Activated CD8-positive, alpha-beta T cell treated with anti-CD3 and anti-CD28 coated beads for 36 hours (primary cell): ENCODE results near the gene PDZK1IP1. TPM values are rescaled to one million over a fixed set of nuclear protein-coding genes. Genes with fewer than 3 reads are reported as not detected.

ENCODE experiments used
- ATAC-seq: fragments of 200-7000 bp; cut with Tn5 transposase; one replicate; pipeline ENCODE4 v1.10.0; 2021; ENCODE audit warnings: mild to moderate bottlenecking, moderate library complexity
- CTCF ChIA-PET: fragments of 350-600 bp; sonication (Branson Sonifier 250); formaldehyde crosslinking; loops from one replicate; lab custom pipeline; 2021; ENCODE audit warnings: antibody characterized with exemption; lab: Charles Lee
- POLR2A ChIA-PET: fragments of 350-600 bp; sonication (Branson Sonifier 250); formaldehyde crosslinking; loops from one replicate; lab custom pipeline; 2021; ENCODE audit warnings: antibody characterized with exemption; lab: Charles Lee
- DNase-seq: peaks from one replicate; pipeline ENCODE4 v3.0.0-alpha.2; 2020
- H3K27ac Mint-ChIP-seq: one replicate; pipeline ENCODE4 v1.8.0; 2021; ENCODE audit warnings: mild to moderate bottlenecking, mixed read lengths
- H3K27me3 Mint-ChIP-seq: one replicate; pipeline ENCODE4 v1.8.0; 2021; ENCODE audit warnings: mixed read lengths
- H3K36me3 Mint-ChIP-seq: one replicate; pipeline ENCODE4 v1.8.0; 2021; ENCODE audit warnings: low read depth, mixed read lengths
- H3K4me1 Mint-ChIP-seq: one replicate; pipeline ENCODE4 v1.8.0; 2021; ENCODE audit warnings: low read depth, mixed read lengths
- H3K4me3 Mint-ChIP-seq: one replicate; pipeline ENCODE4 v1.8.0; 2021; ENCODE audit warnings: mild to moderate bottlenecking, moderate library complexity, mixed read lengths
- H3K9me3 Mint-ChIP-seq: one replicate; pipeline ENCODE4 v1.8.0; 2021; ENCODE audit warnings: mixed read lengths
- intact Hi-C: fragments of 100-400 bp; cut with micrococcal nuclease; formaldehyde crosslinking; loops from one replicate; pipeline ENCODE4 v1.10.0; 2022
- total RNA-seq, 2 experiments: library from RNA; stranded (reverse); gene quantifications; one replicate each; pipeline ENCODE4 v1.2.3, GENCODE V29; 2021
- TF ChIP-seq, protein P1 (sequence below): fragments of 200-600 bp; IDR thresholded peaks from one replicate; pipeline ENCODE4 v1.8.0; 2022; ENCODE audit warnings: antibody characterized with exemption, mild to moderate bottlenecking

PDZK1IP1 gene
- total RNA-seq, 2 experiments from 2014 or later = not detected

GRCh38 chr1:47229886-47230691, 40.3 kb upstream of the PDZK1IP1 start:
- TF ChIP-seq, protein P1, sequence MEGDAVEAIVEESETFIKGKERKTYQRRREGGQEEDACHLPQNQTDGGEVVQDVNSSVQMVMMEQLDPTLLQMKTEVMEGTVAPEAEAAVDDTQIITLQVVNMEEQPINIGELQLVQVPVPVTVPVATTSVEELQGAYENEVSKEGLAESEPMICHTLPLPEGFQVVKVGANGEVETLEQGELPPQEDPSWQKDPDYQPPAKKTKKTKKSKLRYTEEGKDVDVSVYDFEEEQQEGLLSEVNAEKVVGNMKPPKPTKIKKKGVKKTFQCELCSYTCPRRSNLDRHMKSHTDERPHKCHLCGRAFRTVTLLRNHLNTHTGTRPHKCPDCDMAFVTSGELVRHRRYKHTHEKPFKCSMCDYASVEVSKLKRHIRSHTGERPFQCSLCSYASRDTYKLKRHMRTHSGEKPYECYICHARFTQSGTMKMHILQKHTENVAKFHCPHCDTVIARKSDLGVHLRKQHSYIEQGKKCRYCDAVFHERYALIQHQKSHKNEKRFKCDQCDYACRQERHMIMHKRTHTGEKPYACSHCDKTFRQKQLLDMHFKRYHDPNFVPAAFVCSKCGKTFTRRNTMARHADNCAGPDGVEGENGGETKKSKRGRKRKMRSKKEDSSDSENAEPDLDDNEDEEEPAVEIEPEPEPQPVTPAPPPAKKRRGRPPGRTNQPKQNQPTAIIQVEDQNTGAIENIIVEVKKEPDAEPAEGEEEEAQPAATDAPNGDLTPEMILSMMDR = no peak

DNA sequence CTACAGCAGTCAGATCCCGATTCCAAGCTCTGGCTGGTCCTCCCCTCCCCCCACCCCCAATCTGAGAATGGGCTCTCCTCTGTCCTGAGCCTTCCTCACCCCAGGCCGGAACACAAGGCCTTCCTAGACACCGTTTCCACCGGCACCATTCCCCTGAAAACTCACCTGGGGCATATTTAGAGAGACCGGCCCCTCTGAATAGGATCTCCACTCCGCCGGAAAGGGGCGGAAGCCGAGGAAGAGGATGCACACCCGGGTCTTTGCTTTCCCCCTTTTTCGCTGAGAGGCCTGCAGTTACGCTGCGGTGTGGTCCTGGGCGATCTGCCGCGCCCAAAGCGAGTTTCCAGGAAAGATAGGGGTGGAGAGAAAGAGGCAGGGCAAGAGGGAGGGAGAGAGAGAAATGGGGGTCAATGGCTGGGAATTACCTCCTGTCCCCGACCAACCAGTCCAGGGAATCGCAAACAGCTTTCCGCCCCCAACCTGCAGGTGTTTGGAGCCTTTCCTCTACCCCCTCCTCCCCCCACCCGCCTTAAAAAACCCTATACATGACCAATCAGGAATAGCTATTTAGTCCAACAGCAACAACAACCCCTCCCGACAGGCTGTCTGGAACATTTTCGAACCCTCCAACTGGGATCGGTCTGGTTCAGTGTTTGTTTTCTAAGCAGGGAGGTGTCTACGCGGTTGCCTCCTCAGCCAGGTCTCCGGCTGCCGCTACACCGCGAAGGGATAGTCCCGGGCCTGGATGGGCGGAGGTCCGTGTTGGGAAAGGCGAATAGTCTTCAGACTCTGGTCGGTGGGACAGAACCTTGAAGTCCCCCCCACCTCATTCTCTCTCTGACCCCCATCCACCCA, 39.4 kb upstream of the PDZK1IP1 start:
- DNase-seq (no peak), ATAC-seq (no peak)
- ChIA-PET POLR2A (no interaction called here), CTCF (interaction anchor here (1.7 kb wide), 1 partner anchor 50 kb away, joined by 5 read pairs; no protein-coding TSS in a partner anchor)
- no peak overlapping the region for H3K27ac Mint-ChIP-seq
- intact Hi-C loops = no loop called here
- no peak overlapping the region for H3K4me3 Mint-ChIP-seq
- TF ChIP-seq, protein P1 = no peak
- H3K36me3 Mint-ChIP-seq = no peaks in the 10 kb centered on the region
- peaks cover 24% of the 10 kb centered on the region for H3K4me1 Mint-ChIP-seq
- no peaks in the 10 kb centered on the region for H3K9me3 Mint-ChIP-seq
- H3K27me3 Mint-ChIP-seq = peaks cover 76% of the 10 kb centered on the region

More at GRCh38 chr1:47229886-47230691, 40.3 kb upstream of the PDZK1IP1 start:
- no peak overlapping the region for H3K27ac Mint-ChIP-seq
- no peak for ATAC-seq
- ChIA-PET CTCF (no interaction called here), POLR2A (no interaction called here)
- no peak for DNase-seq
- H3K4me1 Mint-ChIP-seq = peaks cover 24% of the 10 kb centered on the region
- intact Hi-C loops = no loop called here
- H3K9me3 Mint-ChIP-seq = no peaks in the 10 kb centered on the region
- no peaks in the 10 kb centered on the region for H3K36me3 Mint-ChIP-seq
- no peak overlapping the region for H3K4me3 Mint-ChIP-seq
- peaks cover 80% of the 10 kb centered on the region for H3K27me3 Mint-ChIP-seq

DNA sequence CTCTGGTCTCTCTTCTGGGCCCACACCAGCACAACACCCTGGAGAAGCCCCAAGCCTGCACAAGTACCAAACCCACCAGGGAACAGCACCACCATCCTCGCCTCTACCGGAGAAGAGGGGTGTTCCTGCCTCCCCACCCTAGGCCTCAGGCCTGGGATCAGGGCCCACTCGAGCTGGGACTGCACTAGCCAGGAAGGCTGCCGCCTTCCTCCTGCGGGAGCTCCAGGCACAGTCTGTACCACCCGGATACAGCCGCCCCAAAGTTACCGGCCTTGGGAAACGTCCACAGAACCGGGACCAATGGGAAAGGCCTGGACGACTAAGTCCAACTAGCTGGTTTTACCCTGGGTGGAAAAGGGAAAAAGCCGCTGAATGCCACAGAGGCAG, 38.8 kb upstream of the PDZK1IP1 start:
- ChIA-PET POLR2A (no interaction called here), CTCF (interaction anchor here (1.7 kb wide), 1 partner anchor 50 kb away, joined by 5 read pairs; no protein-coding TSS in a partner anchor)
- no peak overlapping the region for H3K4me3 Mint-ChIP-seq
- TF ChIP-seq, protein P1 = no peak
- no peak overlapping the region for H3K27ac Mint-ChIP-seq
- H3K9me3 Mint-ChIP-seq = no peaks in the 10 kb centered on the region
- DNase-seq = no peak
- intact Hi-C loops = no loop called here
- peaks cover 69% of the 10 kb centered on the region for H3K27me3 Mint-ChIP-seq
- H3K36me3 Mint-ChIP-seq = no peaks in the 10 kb centered on the region
- no peak for ATAC-seq
- H3K4me1 Mint-ChIP-seq = peaks cover 24% of the 10 kb centered on the region

- H3K4me1 Mint-ChIP-seq = peaks cover 24% of the 10 kb centered on the region
- H3K27ac Mint-ChIP-seq = no peak overlapping the region
- intact Hi-C loops = no loop called here
- DNase-seq (no peak), ATAC-seq (no peak)
- ChIA-PET POLR2A (interaction anchor here (1.0 kb wide), 1 partner anchor 210 kb away, joined by 3 read pairs; the partner anchor contains the start of gene FOXD2), CTCF (interaction anchor here (0.8 to 1.7 kb wide), 3 partner anchors 35 to 210 kb away, joined by 3 to 5 read pairs (median 3); partner anchors contain the start of gene FOXD2)
- H3K9me3 Mint-ChIP-seq = no peaks in the 10 kb centered on the region
- no peak overlapping the region for H3K4me3 Mint-ChIP-seq
- no peaks in the 10 kb centered on the region for H3K36me3 Mint-ChIP-seq
- peaks cover 59% of the 10 kb centered on the region for H3K27me3 Mint-ChIP-seq
- TF ChIP-seq, protein P1 = no peak
Measured at GRCh38 chr1:47227341-47228232, 37.8 kb upstream of the PDZK1IP1 start.
